WTC11 (cell line): ENCODE results near the gene LSP1. TPM values are rescaled to one million over a fixed set of nuclear protein-coding genes. Genes with fewer than 3 reads are reported as not detected.
"Not testable (repeated sequence)": the region's sequence is repeated elsewhere in the genome, so short reads cannot be mapped to it uniquely, and the experiment has no call there.

Source experiments
- ATAC-seq: fragments of 200-7000 bp; cut with Tn5 transposase; 2 replicates; pipeline ENCODE4 v1.10.0; 2021; ENCODE audit warnings: mild to moderate bottlenecking, moderate library complexity
- CTCF ChIA-PET: fragments of 300-600 bp; sonication (Branson Sonifier 250); formaldehyde crosslinking; loops from one replicate; lab custom pipeline; 2021; ENCODE audit warnings: antibody characterized with exemption; lab: Charles Lee
- POLR2A ChIA-PET: fragments of 350-600 bp; sonication (Branson Sonifier 250); formaldehyde crosslinking; loops from one replicate; lab custom pipeline; 2021; ENCODE audit warnings: antibody characterized with exemption; lab: Charles Lee
- DNase-seq: peaks from one replicate; pipeline ENCODE4 v3.0.0; 2021; ENCODE audit warnings: low spot score
- H3K27ac Mint-ChIP-seq: 2 replicates; pipeline ENCODE4 v1.8.0; 2021; ENCODE audit warnings: mixed read lengths
- H3K27me3 Mint-ChIP-seq: 2 replicates; pipeline ENCODE4 v1.8.0; 2021; ENCODE audit warnings: low read depth, mild to moderate bottlenecking, moderate library complexity, mixed read lengths
- H3K36me3 Mint-ChIP-seq: 2 replicates; pipeline ENCODE4 v1.8.0; 2021; ENCODE audit warnings: mixed read lengths
- H3K4me1 Mint-ChIP-seq: 2 replicates; pipeline ENCODE4 v1.8.0; 2022; ENCODE audit warnings: mixed read lengths
- H3K4me3 Mint-ChIP-seq: 2 replicates; pipeline ENCODE4 v1.8.0; 2021; ENCODE audit warnings: mild to moderate bottlenecking, moderate library complexity, mixed read lengths
- H3K9me3 Mint-ChIP-seq: 2 replicates; pipeline ENCODE4 v1.8.0; 2021; ENCODE audit warnings: mixed read lengths
- CREM ChIP-seq: sonication (generic); formaldehyde crosslinking; IDR thresholded peaks from 2 replicates; pipeline ENCODE4 v1.8.1; 2022; ENCODE audit warnings: mild to moderate bottlenecking, missing genetic modification reagents, moderate library complexity
- FOXJ3 ChIP-seq: sonication (generic); formaldehyde crosslinking; IDR thresholded peaks from 2 replicates; pipeline ENCODE4 v1.9.0; 2021; ENCODE audit warnings: missing genetic modification reagents, mild to moderate bottlenecking, borderline replicate concordance
- FOXP1 ChIP-seq: sonication (generic); formaldehyde crosslinking; IDR thresholded peaks from 2 replicates; pipeline ENCODE4 v1.8.0; 2022; ENCODE audit warnings: missing genetic modification reagents, mild to moderate bottlenecking, moderate library complexity, borderline replicate concordance
- GABPB1 ChIP-seq: sonication (generic); formaldehyde crosslinking; IDR thresholded peaks from 2 replicates; pipeline ENCODE4 v1.8.1; 2023; ENCODE audit warnings: mild to moderate bottlenecking, missing genetic modification reagents
- HMGA2 ChIP-seq: fragments of 250-450 bp; sonication (Bioruptor Pico); IDR thresholded peaks from 2 replicates; pipeline ENCODE4 v1.4.0; 2021; ENCODE audit warnings: mild to moderate bottlenecking, moderate library complexity
- JAZF1 ChIP-seq: fragments of 250-450 bp; sonication (Bioruptor Pico); IDR thresholded peaks from 2 replicates; pipeline ENCODE4 v1.9.0; 2021; ENCODE audit warnings: moderate library complexity, mild to moderate bottlenecking, inconsistent platforms
- MXD4 ChIP-seq: fragments of 250-450 bp; sonication (Bioruptor Pico); IDR thresholded peaks from 2 replicates; pipeline ENCODE4 v1.8.0; 2021; ENCODE audit warnings: mild to moderate bottlenecking, moderate library complexity, borderline replicate concordance
- SMAD4 ChIP-seq: sonication (generic); formaldehyde crosslinking; IDR thresholded peaks from 2 replicates; pipeline ENCODE4 v1.8.0; 2022; ENCODE audit warnings: mild to moderate bottlenecking, missing genetic modification reagents
- SOX15 ChIP-seq: fragments of 250-450 bp; sonication (Bioruptor Pico); IDR thresholded peaks from 2 replicates; pipeline ENCODE4 v1.9.0; 2021; ENCODE audit warnings: mild to moderate bottlenecking
- SP1 ChIP-seq: sonication (generic); formaldehyde crosslinking; conservative IDR thresholded peaks from 2 replicates; pipeline ENCODE4 v1.8.1; 2022; ENCODE audit warnings: missing genetic modification reagents
- TCF7 ChIP-seq: sonication (generic); formaldehyde crosslinking; IDR thresholded peaks from 2 replicates; pipeline ENCODE4 v1.8.0; 2022; ENCODE audit warnings: mild to moderate bottlenecking, low read depth, missing genetic modification reagents, moderate library complexity
- TEAD1 ChIP-seq: sonication (generic); formaldehyde crosslinking; IDR thresholded peaks from 2 replicates; pipeline ENCODE4 v1.8.0; 2022; ENCODE audit warnings: mild to moderate bottlenecking, missing genetic modification reagents
- ZNF219 ChIP-seq: sonication (generic); formaldehyde crosslinking; IDR thresholded peaks from 2 replicates; pipeline ENCODE4 v1.8.0; 2023; ENCODE audit warnings: missing genetic modification reagents, mild to moderate bottlenecking, borderline replicate concordance
- total RNA-seq: library from RNA; stranded (reverse); gene quantifications from 3 replicates; pipeline ENCODE4 v1.2.3, GENCODE V29; 2021
- TF ChIP-seq, protein P1 (sequence below): sonication (generic); formaldehyde crosslinking; IDR thresholded peaks from 2 replicates; pipeline ENCODE4 v1.8.0; 2022; ENCODE audit warnings: mild to moderate bottlenecking, missing genetic modification reagents
- TF ChIP-seq, protein P2 (sequence below): sonication (generic); formaldehyde crosslinking; conservative IDR thresholded peaks from 2 replicates; pipeline ENCODE4 v1.8.1; 2022; ENCODE audit warnings: mild to moderate bottlenecking, missing genetic modification reagents
- TF ChIP-seq, protein P3 (sequence below): sonication (generic); formaldehyde crosslinking; IDR thresholded peaks from 2 replicates; pipeline ENCODE4 v1.8.0; 2022; ENCODE audit warnings: mild to moderate bottlenecking, missing genetic modification reagents
- TF ChIP-seq, protein P4 (sequence below): sonication (generic); formaldehyde crosslinking; IDR thresholded peaks from 2 replicates; pipeline ENCODE4 v1.8.1; 2023; ENCODE audit warnings: mild to moderate bottlenecking, missing genetic modification reagents
- TF ChIP-seq, protein P5 (sequence below): sonication (generic); formaldehyde crosslinking; IDR thresholded peaks from 2 replicates; pipeline ENCODE4 v1.8.0; 2022; ENCODE audit warnings: missing genetic modification reagents
- TF ChIP-seq, protein P6 (sequence below): sonication (generic); formaldehyde crosslinking; IDR thresholded peaks from 2 replicates; pipeline ENCODE4 v1.8.1; 2022; ENCODE audit warnings: low read depth, mild to moderate bottlenecking, moderate library complexity, missing genetic modification reagents, borderline replicate concordance

LSP1 gene
- total RNA-seq, 1 experiment from 2014 or later: 0.77 TPM

DNA sequence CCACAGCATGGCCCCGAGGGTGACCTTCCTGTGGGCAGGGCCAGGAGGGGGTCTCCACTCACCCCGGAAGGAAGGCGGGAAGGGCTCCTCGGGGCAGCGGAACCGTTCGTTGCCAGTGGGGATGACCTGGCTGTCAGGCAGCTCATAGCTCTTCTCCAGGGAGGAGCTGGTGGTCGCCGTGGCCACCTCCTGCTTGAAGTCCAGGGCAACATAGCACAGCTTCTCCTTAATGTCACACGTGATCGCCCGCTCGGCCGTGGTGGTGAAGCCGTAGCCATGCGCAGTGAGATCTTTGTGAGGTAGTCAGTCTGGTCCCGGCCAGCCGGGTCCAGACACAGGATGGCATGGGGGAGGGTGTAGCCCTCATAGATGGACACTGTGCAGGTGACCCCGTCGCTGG is 49.6 kb upstream of the LSP1 start (continued):
- TF ChIP-seq ZNF219 (CRISPR knock-in tag): no peak
- no peak for TF ChIP-seq CREM
- no peak for TF ChIP-seq MXD4 (CRISPR knock-in tag)
- TF ChIP-seq, protein P1, sequence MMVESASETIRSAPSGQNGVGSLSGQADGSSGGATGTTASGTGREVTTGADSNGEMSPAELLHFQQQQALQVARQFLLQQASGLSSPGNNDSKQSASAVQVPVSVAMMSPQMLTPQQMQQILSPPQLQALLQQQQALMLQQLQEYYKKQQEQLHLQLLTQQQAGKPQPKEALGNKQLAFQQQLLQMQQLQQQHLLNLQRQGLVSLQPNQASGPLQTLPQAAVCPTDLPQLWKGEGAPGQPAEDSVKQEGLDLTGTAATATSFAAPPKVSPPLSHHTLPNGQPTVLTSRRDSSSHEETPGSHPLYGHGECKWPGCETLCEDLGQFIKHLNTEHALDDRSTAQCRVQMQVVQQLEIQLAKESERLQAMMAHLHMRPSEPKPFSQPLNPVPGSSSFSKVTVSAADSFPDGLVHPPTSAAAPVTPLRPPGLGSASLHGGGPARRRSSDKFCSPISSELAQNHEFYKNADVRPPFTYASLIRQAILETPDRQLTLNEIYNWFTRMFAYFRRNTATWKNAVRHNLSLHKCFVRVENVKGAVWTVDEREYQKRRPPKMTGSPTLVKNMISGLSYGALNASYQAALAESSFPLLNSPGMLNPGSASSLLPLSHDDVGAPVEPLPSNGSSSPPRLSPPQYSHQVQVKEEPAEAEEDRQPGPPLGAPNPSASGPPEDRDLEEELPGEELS: no peak
- no peak for TF ChIP-seq FOXP1
- no peak for TF ChIP-seq JAZF1 (CRISPR knock-in tag)
- TF ChIP-seq SOX15 (CRISPR knock-in tag): no peak
- TF ChIP-seq, protein P2, sequence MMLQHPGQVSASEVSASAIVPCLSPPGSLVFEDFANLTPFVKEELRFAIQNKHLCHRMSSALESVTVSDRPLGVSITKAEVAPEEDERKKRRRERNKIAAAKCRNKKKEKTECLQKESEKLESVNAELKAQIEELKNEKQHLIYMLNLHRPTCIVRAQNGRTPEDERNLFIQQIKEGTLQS: no peak

DNA sequence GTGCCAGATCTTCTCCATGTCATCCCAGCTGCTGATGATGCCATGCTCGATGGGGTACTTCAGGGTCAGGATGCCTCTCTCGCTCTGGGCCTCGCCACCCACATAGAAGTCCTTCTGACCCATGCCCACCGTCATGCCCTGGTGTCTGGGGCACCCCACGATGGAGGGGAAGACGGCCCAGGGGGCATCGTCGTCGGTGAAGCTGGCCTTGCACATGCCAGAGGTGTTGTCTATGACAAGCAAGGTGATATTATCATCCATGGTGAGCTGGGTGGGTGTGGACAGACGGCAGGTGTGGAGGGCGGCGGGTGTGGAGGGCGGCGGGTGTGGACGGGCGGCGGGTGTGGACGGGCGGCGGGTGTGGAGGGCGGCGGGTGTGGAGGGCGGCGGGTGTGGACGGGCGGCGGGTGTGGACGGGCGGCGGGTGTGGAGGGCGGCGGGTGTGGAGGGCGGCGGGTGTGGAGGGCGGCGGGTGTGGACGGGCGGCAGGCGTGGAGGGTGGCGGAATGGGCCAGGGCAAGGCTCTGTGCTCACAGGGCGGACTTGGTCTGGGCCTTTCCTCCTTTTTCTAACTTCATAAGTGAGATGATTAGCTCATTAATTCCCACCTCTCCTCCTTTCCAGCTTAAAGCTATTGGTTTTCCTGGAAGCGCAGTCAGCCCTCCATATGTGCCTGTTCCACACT is 48.9 kb upstream of the LSP1 start:
- ChIA-PET POLR2A (interaction anchor here (0.6 kb wide), 1 partner anchor 206 kb away, joined by 4 read pairs; the partner anchor contains the start of gene KRTAP5-2), CTCF (interaction anchor here (1.0 to 8.3 kb wide), 4 partner anchors 18 to 151 kb away, joined by 4 to 49 read pairs (median 5); no protein-coding TSS in a partner anchor)
- not testable (repeated sequence) for H3K9me3 Mint-ChIP-seq, H3K36me3 Mint-ChIP-seq, DNase-seq, H3K27ac Mint-ChIP-seq, H3K4me1 Mint-ChIP-seq, H3K4me3 Mint-ChIP-seq, ATAC-seq
- peaks cover 19% of the 10 kb centered on the region for H3K27me3 Mint-ChIP-seq

DNA sequence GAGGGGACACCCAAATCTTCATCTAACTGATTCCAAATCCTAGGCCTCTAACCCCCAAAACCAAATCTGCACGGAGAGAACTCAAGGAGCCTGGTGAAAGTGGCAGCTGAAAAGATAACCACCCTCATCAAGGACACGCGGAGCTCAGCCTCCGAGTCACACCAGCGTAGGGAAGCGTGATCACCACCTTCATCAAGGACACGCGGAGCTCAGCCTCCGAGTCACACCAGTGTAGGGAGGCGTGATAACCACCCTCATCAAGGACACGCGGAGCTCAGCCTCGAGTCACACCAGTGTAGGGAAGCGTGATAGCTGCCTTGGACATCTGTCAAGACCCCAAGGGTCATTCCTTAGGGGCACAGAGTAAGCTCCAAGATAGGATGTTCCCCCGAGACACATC is 47.4 kb upstream of the LSP1 start:
- H3K4me1 Mint-ChIP-seq: peaks cover 8% of the 10 kb centered on the region
- no peaks in the 10 kb centered on the region for H3K36me3 Mint-ChIP-seq
- ChIA-PET CTCF (interaction anchor here (0.8 to 8.3 kb wide), 6 partner anchors 9 to 112 kb away, joined by 3 to 49 read pairs (median 7); no protein-coding TSS in a partner anchor), POLR2A (no interaction called here)
- H3K27ac Mint-ChIP-seq: no peak overlapping the region
- peaks cover 24% of the 10 kb centered on the region for H3K27me3 Mint-ChIP-seq
- DNase-seq (no peak), ATAC-seq (no peak)
- peaks cover 10% of the 10 kb centered on the region for H3K9me3 Mint-ChIP-seq
- H3K4me3 Mint-ChIP-seq: no peak overlapping the region
- TF ChIP-seq HMGA2: no peak
- TF ChIP-seq TCF7: no peak
- TF ChIP-seq TEAD1: no peak
- TF ChIP-seq, protein P3, sequence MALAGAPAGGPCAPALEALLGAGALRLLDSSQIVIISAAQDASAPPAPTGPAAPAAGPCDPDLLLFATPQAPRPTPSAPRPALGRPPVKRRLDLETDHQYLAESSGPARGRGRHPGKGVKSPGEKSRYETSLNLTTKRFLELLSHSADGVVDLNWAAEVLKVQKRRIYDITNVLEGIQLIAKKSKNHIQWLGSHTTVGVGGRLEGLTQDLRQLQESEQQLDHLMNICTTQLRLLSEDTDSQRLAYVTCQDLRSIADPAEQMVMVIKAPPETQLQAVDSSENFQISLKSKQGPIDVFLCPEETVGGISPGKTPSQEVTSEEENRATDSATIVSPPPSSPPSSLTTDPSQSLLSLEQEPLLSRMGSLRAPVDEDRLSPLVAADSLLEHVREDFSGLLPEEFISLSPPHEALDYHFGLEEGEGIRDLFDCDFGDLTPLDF (CRISPR knock-in tag): no peak
- no peak for TF ChIP-seq SP1 (CRISPR knock-in tag)
- no peak for TF ChIP-seq SMAD4 (CRISPR knock-in tag)
- TF ChIP-seq, protein P4, sequence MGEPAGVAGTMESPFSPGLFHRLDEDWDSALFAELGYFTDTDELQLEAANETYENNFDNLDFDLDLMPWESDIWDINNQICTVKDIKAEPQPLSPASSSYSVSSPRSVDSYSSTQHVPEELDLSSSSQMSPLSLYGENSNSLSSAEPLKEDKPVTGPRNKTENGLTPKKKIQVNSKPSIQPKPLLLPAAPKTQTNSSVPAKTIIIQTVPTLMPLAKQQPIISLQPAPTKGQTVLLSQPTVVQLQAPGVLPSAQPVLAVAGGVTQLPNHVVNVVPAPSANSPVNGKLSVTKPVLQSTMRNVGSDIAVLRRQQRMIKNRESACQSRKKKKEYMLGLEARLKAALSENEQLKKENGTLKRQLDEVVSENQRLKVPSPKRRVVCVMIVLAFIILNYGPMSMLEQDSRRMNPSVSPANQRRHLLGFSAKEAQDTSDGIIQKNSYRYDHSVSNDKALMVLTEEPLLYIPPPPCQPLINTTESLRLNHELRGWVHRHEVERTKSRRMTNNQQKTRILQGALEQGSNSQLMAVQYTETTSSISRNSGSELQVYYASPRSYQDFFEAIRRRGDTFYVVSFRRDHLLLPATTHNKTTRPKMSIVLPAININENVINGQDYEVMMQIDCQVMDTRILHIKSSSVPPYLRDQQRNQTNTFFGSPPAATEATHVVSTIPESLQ (CRISPR knock-in tag): no peak
- no peak for TF ChIP-seq GABPB1
- TF ChIP-seq, protein P5, sequence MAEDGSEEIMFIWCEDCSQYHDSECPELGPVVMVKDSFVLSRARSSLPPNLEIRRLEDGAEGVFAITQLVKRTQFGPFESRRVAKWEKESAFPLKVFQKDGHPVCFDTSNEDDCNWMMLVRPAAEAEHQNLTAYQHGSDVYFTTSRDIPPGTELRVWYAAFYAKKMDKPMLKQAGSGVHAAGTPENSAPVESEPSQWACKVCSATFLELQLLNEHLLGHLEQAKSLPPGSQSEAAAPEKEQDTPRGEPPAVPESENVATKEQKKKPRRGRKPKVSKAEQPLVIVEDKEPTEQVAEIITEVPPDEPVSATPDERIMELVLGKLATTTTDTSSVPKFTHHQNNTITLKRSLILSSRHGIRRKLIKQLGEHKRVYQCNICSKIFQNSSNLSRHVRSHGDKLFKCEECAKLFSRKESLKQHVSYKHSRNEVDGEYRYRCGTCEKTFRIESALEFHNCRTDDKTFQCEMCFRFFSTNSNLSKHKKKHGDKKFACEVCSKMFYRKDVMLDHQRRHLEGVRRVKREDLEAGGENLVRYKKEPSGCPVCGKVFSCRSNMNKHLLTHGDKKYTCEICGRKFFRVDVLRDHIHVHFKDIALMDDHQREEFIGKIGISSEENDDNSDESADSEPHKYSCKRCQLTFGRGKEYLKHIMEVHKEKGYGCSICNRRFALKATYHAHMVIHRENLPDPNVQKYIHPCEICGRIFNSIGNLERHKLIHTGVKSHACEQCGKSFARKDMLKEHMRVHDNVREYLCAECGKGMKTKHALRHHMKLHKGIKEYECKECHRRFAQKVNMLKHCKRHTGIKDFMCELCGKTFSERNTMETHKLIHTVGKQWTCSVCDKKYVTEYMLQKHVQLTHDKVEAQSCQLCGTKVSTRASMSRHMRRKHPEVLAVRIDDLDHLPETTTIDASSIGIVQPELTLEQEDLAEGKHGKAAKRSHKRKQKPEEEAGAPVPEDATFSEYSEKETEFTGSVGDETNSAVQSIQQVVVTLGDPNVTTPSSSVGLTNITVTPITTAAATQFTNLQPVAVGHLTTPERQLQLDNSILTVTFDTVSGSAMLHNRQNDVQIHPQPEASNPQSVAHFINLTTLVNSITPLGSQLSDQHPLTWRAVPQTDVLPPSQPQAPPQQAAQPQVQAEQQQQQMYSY: no peak
- TF ChIP-seq FOXJ3 (CRISPR knock-in tag): no peak
- TF ChIP-seq, protein P6, sequence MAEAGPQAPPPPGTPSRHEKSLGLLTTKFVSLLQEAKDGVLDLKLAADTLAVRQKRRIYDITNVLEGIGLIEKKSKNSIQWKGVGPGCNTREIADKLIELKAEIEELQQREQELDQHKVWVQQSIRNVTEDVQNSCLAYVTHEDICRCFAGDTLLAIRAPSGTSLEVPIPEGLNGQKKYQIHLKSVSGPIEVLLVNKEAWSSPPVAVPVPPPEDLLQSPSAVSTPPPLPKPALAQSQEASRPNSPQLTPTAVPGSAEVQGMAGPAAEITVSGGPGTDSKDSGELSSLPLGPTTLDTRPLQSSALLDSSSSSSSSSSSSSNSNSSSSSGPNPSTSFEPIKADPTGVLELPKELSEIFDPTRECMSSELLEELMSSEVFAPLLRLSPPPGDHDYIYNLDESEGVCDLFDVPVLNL: no peak
